ENCODE results near the gene VTI1B. TPM values are rescaled to one million over a fixed set of nuclear protein-coding genes. Genes with fewer than 3 reads are reported as not detected.
"Not testable (repeated sequence)": the region's sequence is repeated elsewhere in the genome, so short reads cannot be mapped to it uniquely, and the experiment has no call there.

VTI1B gene
- total RNA-seq, 4 donors from 2014 or later = 39.0 to 333 (median 48.6) TPM

DNA sequence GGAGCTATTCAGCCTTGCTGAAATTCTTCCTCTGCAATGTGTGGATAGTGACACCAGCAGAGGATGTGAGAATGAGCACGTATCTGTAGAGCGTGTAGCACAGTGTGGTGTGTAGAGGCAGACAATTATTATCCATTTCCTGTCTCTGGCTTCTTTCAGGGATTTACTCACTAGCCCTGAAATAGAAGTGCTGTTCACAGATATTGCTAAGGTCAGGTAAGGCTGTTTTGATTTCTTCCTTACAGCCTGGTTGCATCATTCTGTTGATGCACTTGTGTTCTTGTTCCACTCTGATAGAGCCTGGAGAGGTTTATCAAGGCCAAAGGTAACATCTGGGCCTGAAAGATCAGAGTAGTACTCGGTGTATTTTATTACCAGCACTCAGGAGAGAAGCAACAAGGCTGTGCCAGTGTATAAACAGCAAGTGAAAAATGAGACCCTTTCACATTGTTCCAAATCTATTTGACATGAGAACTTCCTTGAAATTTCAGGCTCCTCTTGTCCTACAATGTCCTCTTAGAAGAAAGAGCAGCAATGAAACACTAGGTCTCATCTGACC lies 38.0 kb downstream of the VTI1B start:
- Histone ChIP-seq H3K27me3 (no peaks in the 10 kb centered on the region), H3K9me3 (no peaks in the 10 kb centered on the region), H3K4me3 (no peak overlapping the region), H3K27ac (no peak overlapping the region), H3K4me1 (no peaks in the 10 kb centered on the region), H3K36me3 (no peaks in the 10 kb centered on the region)
- intact Hi-C loops (cut with DNase I; ENCODE audit: low total_unique reads) = no loop called here
- TF ChIP-seq, protein P1, sequence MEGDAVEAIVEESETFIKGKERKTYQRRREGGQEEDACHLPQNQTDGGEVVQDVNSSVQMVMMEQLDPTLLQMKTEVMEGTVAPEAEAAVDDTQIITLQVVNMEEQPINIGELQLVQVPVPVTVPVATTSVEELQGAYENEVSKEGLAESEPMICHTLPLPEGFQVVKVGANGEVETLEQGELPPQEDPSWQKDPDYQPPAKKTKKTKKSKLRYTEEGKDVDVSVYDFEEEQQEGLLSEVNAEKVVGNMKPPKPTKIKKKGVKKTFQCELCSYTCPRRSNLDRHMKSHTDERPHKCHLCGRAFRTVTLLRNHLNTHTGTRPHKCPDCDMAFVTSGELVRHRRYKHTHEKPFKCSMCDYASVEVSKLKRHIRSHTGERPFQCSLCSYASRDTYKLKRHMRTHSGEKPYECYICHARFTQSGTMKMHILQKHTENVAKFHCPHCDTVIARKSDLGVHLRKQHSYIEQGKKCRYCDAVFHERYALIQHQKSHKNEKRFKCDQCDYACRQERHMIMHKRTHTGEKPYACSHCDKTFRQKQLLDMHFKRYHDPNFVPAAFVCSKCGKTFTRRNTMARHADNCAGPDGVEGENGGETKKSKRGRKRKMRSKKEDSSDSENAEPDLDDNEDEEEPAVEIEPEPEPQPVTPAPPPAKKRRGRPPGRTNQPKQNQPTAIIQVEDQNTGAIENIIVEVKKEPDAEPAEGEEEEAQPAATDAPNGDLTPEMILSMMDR (IDR thresholded peaks at IDR 0.05) = no peak
- no peak for TF ChIP-seq POLR2A (IDR thresholded peaks at IDR 0.05)
- no peak for DNase-seq

DNA sequence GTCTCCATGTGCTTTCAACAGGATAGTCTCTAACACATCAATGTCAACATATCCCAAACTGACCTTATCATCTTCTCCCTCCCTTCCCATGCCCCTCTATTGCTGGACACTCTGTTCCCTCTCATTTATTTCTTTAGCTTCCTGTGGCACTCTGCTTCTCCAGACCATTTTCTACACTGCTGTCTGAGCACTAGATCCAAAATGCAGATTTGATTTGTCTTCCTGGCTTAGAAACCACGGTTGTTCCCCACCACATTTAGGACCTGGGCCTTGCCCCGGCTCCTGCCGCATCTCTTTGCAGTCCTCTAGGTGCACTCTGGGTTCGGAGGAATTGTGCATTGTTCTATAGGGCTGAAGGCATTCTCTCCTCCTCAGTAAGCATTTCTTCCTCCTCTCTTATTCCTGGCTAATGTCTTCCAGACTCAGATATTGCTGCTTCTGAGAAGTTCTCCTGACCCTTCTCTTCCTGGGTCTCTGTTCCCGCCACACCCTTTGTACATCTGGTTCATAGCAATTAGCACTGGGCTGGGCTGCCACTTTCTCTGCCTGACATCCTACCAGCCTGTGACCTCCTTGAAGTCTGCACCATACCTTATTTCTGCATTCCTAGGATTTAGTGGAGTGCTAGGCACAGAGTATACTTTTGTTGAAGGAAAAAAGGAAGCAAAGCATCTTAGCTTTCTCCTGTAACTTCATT lies 40.8 kb downstream of the VTI1B start:
- intact Hi-C loops (cut with DNase I; ENCODE audit: low total_unique reads) = no loop called here
- H3K9me3 ChIP-seq = no peaks in the 10 kb centered on the region
- H3K4me3 ChIP-seq = no peak overlapping the region
- H3K4me1 ChIP-seq = no peaks in the 10 kb centered on the region
- H3K27me3 ChIP-seq = no peaks in the 10 kb centered on the region
- DNase-seq = no peak
- TF ChIP-seq, protein P1 (IDR thresholded peaks at IDR 0.05) = no peak
- no peak for TF ChIP-seq POLR2A (IDR thresholded peaks at IDR 0.05)
- no peak overlapping the region for H3K27ac ChIP-seq
- H3K36me3 ChIP-seq = no peaks in the 10 kb centered on the region

DNA sequence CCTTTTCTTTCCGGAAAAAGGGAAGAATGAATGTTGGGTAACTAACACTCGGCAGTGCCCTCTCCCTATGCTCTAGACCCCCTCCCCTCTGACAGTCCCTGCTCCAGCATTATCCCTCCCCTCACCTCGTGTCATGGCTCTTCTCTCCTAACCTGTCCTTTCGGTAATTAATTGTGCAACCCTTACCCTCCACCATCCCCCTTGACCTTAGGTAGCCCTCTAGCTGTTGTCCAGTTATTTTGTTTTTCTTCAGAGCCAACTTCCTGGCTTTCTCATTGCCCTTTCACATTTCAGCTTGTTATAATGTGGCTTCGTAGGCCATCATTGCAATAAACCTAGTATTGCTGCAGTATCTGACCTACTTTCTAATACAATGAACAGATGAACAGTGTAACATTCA lies 43.5 kb downstream of the VTI1B start:
- Histone ChIP-seq H3K36me3 (no peaks in the 10 kb centered on the region), H3K27ac (no peak overlapping the region), H3K9me3 (no peaks in the 10 kb centered on the region), H3K27me3 (no peaks in the 10 kb centered on the region), H3K4me3 (no peak overlapping the region), H3K4me1 (no peaks in the 10 kb centered on the region)
- no peak for TF ChIP-seq POLR2A (IDR thresholded peaks at IDR 0.05)
- TF ChIP-seq, protein P1 (IDR thresholded peaks at IDR 0.05) = no peak
- intact Hi-C loops (cut with DNase I; ENCODE audit: low total_unique reads) = no loop called here
- DNase-seq = no peak

DNA sequence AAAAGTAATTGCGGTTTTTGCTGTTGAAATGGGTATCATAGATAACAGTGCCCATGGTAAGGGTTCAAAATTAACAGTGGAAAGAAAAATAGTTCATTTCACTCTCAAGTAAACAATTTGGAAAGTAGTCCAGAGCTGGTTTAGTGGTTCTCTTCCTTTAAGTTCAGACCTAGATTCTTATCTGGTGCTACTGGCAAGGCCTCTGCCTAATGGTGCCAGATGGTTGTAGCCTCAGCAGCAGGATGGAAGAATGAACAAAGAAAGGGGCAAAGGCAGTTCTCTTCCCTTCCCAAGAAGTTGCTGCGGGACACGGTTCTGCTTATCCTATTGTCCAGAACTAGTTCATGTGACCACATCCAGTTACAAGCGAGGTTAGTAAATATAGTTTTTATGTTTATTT lies 44.2 kb downstream of the VTI1B start:
- TF ChIP-seq POLR2A (IDR thresholded peaks at IDR 0.05) = no peak
- TF ChIP-seq, protein P1 (IDR thresholded peaks at IDR 0.05) = no peak
- intact Hi-C loops (cut with DNase I; ENCODE audit: low total_unique reads) = no loop called here
- Histone ChIP-seq H3K9me3 (no peaks in the 10 kb centered on the region), H3K27ac (no peak overlapping the region), H3K4me3 (no peak overlapping the region), H3K27me3 (no peaks in the 10 kb centered on the region), H3K36me3 (no peaks in the 10 kb centered on the region), H3K4me1 (no peaks in the 10 kb centered on the region)
- no peak for DNase-seq

DNA sequence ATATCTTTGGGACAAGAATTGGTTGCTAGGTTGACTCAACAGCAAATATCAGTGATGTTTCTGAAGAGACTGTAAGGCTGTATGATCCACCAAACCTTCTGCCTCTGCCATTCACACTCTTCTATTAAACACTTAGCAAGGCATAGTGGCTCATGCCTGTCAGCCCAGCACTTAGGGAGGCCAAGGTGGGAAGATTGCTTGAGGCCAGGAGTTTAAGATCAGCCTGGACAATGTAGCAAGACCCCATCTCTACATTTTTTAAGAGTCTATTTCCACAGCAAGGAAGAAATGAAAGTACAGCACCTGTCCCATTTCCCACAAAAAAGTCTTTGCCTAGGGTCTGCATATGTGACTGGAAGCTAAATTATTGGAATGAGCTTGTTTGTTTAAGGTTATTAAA lies 46.9 kb downstream of the VTI1B start:
- H3K9me3 ChIP-seq = no peaks in the 10 kb centered on the region
- TF ChIP-seq POLR2A (IDR thresholded peaks at IDR 0.05) = no peak
- TF ChIP-seq, protein P1 (IDR thresholded peaks at IDR 0.05) = no peak
- intact Hi-C loops (cut with DNase I; ENCODE audit: low total_unique reads) = no loop called here
- H3K27ac ChIP-seq = no peak overlapping the region
- no peak overlapping the region for H3K4me3 ChIP-seq
- no peaks in the 10 kb centered on the region for H3K4me1 ChIP-seq
- H3K36me3 ChIP-seq = no peaks in the 10 kb centered on the region
- H3K27me3 ChIP-seq = no peaks in the 10 kb centered on the region
- no peak for DNase-seq

DNA sequence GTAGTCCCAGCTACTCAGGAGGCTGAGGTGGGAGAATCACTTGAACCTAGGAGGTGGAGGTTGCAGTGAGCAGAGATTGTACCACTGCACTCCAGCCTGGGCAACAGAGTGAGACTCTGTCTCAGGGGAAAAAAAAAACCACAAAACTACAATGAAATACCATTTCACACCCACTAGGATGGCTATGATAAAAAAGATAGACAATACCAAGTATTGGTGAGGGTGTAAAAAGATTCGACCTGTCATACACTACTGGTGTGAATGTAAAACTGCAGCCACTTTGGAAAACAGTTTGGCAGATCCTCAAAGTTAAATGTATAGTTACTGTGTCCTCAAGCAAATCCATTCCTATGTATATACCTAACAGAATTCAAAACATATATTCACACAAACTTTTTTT lies 48.3 kb downstream of the VTI1B start:
- H3K4me3 ChIP-seq; DNase-seq; H3K9me3 ChIP-seq; intact Hi-C loops (cut with DNase I; ENCODE audit: low total_unique reads); H3K4me1 ChIP-seq; H3K27ac ChIP-seq; H3K36me3 ChIP-seq; H3K27me3 ChIP-seq: not testable (repeated sequence)

Data from uterus (tissue), 4 donors.